K562 (cell line): ENCODE results near the gene TUBB1. TPM values are rescaled to one million over a fixed set of nuclear protein-coding genes. Genes with fewer than 3 reads are reported as not detected.

Experiments
- CC2D1A ChIP-seq: fragments of 450-650 bp; IDR thresholded peaks from 2 replicates; pipeline ENCODE4 v1.6.1; 2017; ENCODE audit warnings: mild to moderate bottlenecking
- COPS2 ChIP-seq: fragments of 450-650 bp; conservative IDR thresholded peaks from 2 replicates; pipeline ENCODE4 v1.6.1; 2016; ENCODE audit warnings: mild to moderate bottlenecking, moderate library complexity
- DMBX1 ChIP-seq: fragments of 250-450 bp; sonication (Bioruptor Pico); IDR thresholded peaks from 2 replicates; pipeline ENCODE4 v1.8.0; 2022; ENCODE audit warnings: inconsistent platforms, mild to moderate bottlenecking, moderate library complexity, borderline replicate concordance
- GTF2A2 ChIP-seq: IDR thresholded peaks from 2 replicates; pipeline ENCODE4 v1.6.1; 2016; ENCODE audit warnings: mild to moderate bottlenecking, missing genetic modification characterization, missing compliant biosample characterization
- HIVEP1 ChIP-seq: fragments of 250-450 bp; sonication (Bioruptor Pico); IDR thresholded peaks from 2 replicates; pipeline ENCODE4 v1.4.0; 2020; ENCODE audit warnings: mild to moderate bottlenecking
- JUN ChIP-seq, 2 experiments: sonication (generic) in 1 of 2; formaldehyde crosslinking in 1 of 2; IDR thresholded peaks; 2 replicates each; pipeline versions ENCODE4 v1.6.1 to v1.8.0; 2012 to 2022; ENCODE audit warnings: borderline replicate concordance in 2 of 2, mild to moderate bottlenecking in 2 of 2, improper control_type of control experiment in 1 of 2, low read depth in 1 of 2, low read length in 1 of 2, missing genetic modification reagents in 1 of 2
- JUNB ChIP-seq: fragments of 450-650 bp; formaldehyde crosslinking; conservative IDR thresholded peaks from 2 replicates; pipeline ENCODE4 v1.4.0; 2020; ENCODE audit warnings: mild to moderate bottlenecking
- MECOM ChIP-seq: fragments of 250-450 bp; sonication (Bioruptor Pico); IDR thresholded peaks from 2 replicates; pipeline ENCODE4 v1.8.0; 2022; ENCODE audit warnings: inconsistent platforms
- MIER1 ChIP-seq: fragments of 450-650 bp; IDR thresholded peaks from 2 replicates; pipeline ENCODE4 v1.6.1; 2016; ENCODE audit warnings: antibody characterized with exemption, mild to moderate bottlenecking, low read depth
- MXI1 ChIP-seq: IDR thresholded peaks from 2 replicates; pipeline ENCODE4 v1.6.1; 2011; ENCODE audit warnings: low read depth, mild to moderate bottlenecking, improper control_type of control experiment, low read length
- NFIC ChIP-seq: fragments of 450-650 bp; IDR thresholded peaks from 2 replicates; pipeline ENCODE4 v1.6.1; 2017; ENCODE audit warnings: mild to moderate bottlenecking, inconsistent platforms
- PHB2 ChIP-seq: fragments of 450-650 bp; IDR thresholded peaks from 2 replicates; pipeline ENCODE4 v1.6.1; 2017; ENCODE audit warnings: low read depth
- PHF20 ChIP-seq: fragments of 450-650 bp; IDR thresholded peaks from 2 replicates; pipeline ENCODE4 v1.6.1; 2018; ENCODE audit not compliant: partially characterized antibody
- PYGO2 ChIP-seq: fragments of 450-650 bp; IDR thresholded peaks from 2 replicates; pipeline ENCODE4 v1.6.1; 2016; ENCODE audit warnings: mild to moderate bottlenecking, missing genetic modification characterization, moderate library complexity, missing compliant biosample characterization
- RBM17 ChIP-seq: fragments of 200-400 bp; formaldehyde crosslinking; IDR thresholded peaks from 2 replicates; pipeline ENCODE4 v1.6.1; 2017; ENCODE audit warnings: low read depth, mild to moderate bottlenecking, low read length, borderline replicate concordance
- TBP ChIP-seq: optimal IDR thresholded peaks from 2 replicates; pipeline ENCODE3; 2011; ENCODE audit warnings: low read depth, low read length, improper control_type of control experiment
- ZEB2 ChIP-seq: fragments of 450-650 bp; IDR thresholded peaks from 2 replicates; pipeline ENCODE4 v1.6.1; 2016
- ZNF12 ChIP-seq: sonication (generic); formaldehyde crosslinking; IDR thresholded peaks from 2 replicates; pipeline ENCODE4 v1.4.0; 2020; ENCODE audit warnings: mild to moderate bottlenecking, missing genetic modification reagents
- ZNF197 ChIP-seq: fragments of 200-800 bp; sonication (Bioruptor generic); IDR thresholded peaks from 2 replicates; pipeline ENCODE4 v1.6.1; 2016; ENCODE audit warnings: low read depth, missing genetic modification characterization, missing compliant biosample characterization
- ZNF764 ChIP-seq: fragments of 250-450 bp; sonication (Bioruptor Pico); IDR thresholded peaks from 2 replicates; pipeline ENCODE4 v1.4.0; 2020; ENCODE audit warnings: low read depth, mild to moderate bottlenecking, moderate library complexity
- polyA plus RNA-seq, 8 experiments: library from polyadenylated mRNA; depleted of rRNA in 4 of 8; stranded (reverse) in 5 of 8; unstranded in 3 of 8; fragments of >200 nt; fragmentation: Nextera tagmentation in 2 of 8; fragmentation: Illumina TruSeq in 1 of 8; extraction: Ambion mirVana in 2 of 8; extraction: Trizol in 1 of 8; gene quantifications; 2 replicates each; pipeline versions ENCODE4 v1.2.1 to v1.2.3, GENCODE V29; 2011 to 2014; ENCODE audit warnings: inconsistent platforms in 1 of 8, missing spikeins in 1 of 8
- total RNA-seq, 7 experiments: library from RNA; depleted of rRNA in 6 of 7; stranded (reverse); fragments of >200 nt in 6 of 7; fragmentation: Illumina TruSeq in 2 of 7; extraction: Trizol in 2 of 7; gene quantifications; 2 replicates each; pipeline versions ENCODE4 v1.2.1 to v1.2.3, GENCODE V29; 2011 to 2021; ENCODE audit warnings: low replicate concordance in 1 of 7
- TF ChIP-seq, protein P1 (sequence below): sonication (generic); formaldehyde crosslinking; IDR thresholded peaks from 2 replicates; pipeline ENCODE4 v1.8.0; 2022; ENCODE audit warnings: mild to moderate bottlenecking, missing genetic modification reagents
- TF ChIP-seq, protein P2 (sequence below), 2 experiments: IDR thresholded peaks; 2 replicates each; pipeline ENCODE4 v1.6.1; 2011; ENCODE audit warnings: borderline replicate concordance in 1 of 2, control low read depth in 1 of 2, low read depth in 1 of 2, low read length in 1 of 2, mild to moderate bottlenecking in 1 of 2, mixed read lengths in 1 of 2, moderate library complexity in 1 of 2; ENCODE audit not compliant: insufficient read depth in 1 of 2, insufficient read length in 1 of 2, poor library complexity in 1 of 2, severe bottlenecking in 1 of 2; ENCODE audit errors: extremely low read depth in 1 of 2
- TF ChIP-seq, protein P3 (sequence below): fragments of 250-450 bp; sonication (Bioruptor Pico); IDR thresholded peaks from 2 replicates; pipeline ENCODE4 v1.8.0; 2022; ENCODE audit warnings: inconsistent platforms
- TF ChIP-seq, protein P4 (sequence below): fragments of 250-450 bp; sonication (Bioruptor Pico); IDR thresholded peaks from 2 replicates; pipeline ENCODE4 v1.5.0; 2022; ENCODE audit warnings: mild to moderate bottlenecking

The TUBB1 gene
- total and polyA plus RNA-seq, 9 of the 15 experiments (the other 6 are each of a cell fraction or from before 2014, with no cell fraction given) = 1.5 to 3.9 (median 2.4) TPM

DNA sequence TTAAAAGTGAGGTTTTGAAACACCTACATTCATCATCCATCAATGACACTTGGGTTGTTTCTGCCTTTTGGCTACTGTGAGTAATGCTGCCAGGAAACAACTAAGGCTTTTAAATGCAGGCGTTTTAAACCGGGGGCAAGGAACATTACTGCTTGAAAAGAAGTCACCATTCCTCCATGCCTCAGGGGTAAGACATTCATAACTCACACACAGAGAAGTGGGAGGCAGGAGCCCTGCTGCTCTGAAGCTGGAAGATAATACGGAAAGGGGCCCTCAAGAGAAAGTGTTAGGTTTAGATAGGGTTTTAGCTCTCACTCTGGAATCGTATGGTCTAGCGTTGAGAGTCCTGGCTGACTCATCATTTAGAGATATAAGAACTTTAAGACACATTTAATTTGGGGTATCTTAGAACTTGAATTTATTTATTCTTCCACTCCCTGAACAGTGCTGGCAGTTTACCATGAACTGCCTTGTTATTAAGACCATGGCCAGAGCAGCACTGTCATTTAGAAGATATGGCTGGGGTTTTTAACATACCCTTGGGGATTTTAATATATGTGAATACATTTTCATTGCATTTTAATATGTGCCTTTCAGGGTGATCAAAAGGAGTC lies 1.8 kb downstream of the TUBB1 start (continued):
- TF ChIP-seq ZNF12 (CRISPR knock-in tag) (no peak), MECOM (no peak), GTF2A2 (tag) (no peak), JUN (IDR thresholded peaks at IDR 0.05; ENCODE audit: borderline replicate concordance, low read depth, low read length) (peak; percentile 50; the same call in 1 of the 2 replicates), JUN (CRISPR knock-in tag; IDR thresholded peaks at IDR 0.05; ENCODE audit: borderline replicate concordance) (peak; percentile 51; the same call in 1 of the 2 replicates), CC2D1A (peak; percentile 96; the same call in 1 of the 2 replicates), PYGO2 (tag) (no peak), HIVEP1 (CRISPR knock-in tag) (no peak), RBM17 (no peak), JUNB (no peak), COPS2 (no peak), PHF20 (no peak), MXI1 (peak; percentile 57; the same call in 1 of the 2 replicates), PHB2 (peak; percentile 85), NFIC (peak; percentile 88), ZNF764 (CRISPR knock-in tag) (no peak), DMBX1 (peak; percentile 63; the same call in 1 of the 2 replicates), MIER1 (0 out of 2 replicates have a peak, but pooled peaks have one; percentile 1), ZEB2 (0 out of 2 replicates have a peak, but pooled peaks have one; percentile 33), TBP (peak; percentile 82), ZNF197 (CRISPR knock-in tag) (no peak)
- TF ChIP-seq, protein P1, sequence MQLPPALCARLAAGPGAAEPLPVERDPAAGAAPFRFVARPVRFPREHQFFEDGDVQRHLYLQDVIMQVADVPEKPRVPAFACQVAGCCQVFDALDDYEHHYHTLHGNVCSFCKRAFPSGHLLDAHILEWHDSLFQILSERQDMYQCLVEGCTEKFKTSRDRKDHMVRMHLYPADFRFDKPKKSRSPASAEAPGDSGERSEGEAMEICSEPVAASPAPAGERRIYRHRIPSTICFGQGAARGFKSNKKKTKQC (CRISPR knock-in tag) = no peak
- TF ChIP-seq, protein P2, sequence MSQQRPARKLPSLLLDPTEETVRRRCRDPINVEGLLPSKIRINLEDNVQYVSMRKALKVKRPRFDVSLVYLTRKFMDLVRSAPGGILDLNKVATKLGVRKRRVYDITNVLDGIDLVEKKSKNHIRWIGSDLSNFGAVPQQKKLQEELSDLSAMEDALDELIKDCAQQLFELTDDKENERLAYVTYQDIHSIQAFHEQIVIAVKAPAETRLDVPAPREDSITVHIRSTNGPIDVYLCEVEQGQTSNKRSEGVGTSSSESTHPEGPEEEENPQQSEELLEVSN (IDR thresholded peaks at IDR 0.05; ENCODE audit: borderline replicate concordance in 1 of 2, extremely low read depth in 1 of 2, insufficient read depth in 1 of 2, insufficient read length in 1 of 2, low read depth in 1 of 2, low read length in 1 of 2, poor library complexity in 1 of 2, severe bottlenecking in 1 of 2) = no peak
- TF ChIP-seq, protein P3, sequence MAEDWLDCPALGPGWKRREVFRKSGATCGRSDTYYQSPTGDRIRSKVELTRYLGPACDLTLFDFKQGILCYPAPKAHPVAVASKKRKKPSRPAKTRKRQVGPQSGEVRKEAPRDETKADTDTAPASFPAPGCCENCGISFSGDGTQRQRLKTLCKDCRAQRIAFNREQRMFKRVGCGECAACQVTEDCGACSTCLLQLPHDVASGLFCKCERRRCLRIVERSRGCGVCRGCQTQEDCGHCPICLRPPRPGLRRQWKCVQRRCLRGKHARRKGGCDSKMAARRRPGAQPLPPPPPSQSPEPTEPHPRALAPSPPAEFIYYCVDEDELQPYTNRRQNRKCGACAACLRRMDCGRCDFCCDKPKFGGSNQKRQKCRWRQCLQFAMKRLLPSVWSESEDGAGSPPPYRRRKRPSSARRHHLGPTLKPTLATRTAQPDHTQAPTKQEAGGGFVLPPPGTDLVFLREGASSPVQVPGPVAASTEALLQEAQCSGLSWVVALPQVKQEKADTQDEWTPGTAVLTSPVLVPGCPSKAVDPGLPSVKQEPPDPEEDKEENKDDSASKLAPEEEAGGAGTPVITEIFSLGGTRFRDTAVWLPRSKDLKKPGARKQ (CRISPR knock-in tag) = no peak
- TF ChIP-seq, protein P4, sequence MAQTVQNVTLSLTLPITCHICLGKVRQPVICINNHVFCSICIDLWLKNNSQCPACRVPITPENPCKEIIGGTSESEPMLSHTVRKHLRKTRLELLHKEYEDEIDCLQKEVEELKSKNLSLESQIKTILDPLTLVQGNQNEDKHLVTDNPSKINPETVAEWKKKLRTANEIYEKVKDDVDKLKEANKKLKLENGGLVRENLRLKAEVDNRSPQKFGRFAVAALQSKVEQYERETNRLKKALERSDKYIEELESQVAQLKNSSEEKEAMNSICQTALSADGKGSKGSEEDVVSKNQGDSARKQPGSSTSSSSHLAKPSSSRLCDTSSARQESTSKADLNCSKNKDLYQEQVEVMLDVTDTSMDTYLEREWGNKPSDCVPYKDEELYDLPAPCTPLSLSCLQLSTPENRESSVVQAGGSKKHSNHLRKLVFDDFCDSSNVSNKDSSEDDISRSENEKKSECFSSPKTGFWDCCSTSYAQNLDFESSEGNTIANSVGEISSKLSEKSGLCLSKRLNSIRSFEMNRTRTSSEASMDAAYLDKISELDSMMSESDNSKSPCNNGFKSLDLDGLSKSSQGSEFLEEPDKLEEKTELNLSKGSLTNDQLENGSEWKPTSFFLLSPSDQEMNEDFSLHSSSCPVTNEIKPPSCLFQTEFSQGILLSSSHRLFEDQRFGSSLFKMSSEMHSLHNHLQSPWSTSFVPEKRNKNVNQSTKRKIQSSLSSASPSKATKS (CRISPR knock-in tag) = no peak
